Mesendoderm (in vitro differentiated cells): ENCODE data around the gene MAGED2. TPM values are rescaled to one million over a fixed set of nuclear protein-coding genes. Genes with fewer than 3 reads are reported as not detected.
A peak's percentile ranks its signal among the peaks of the same experiment; 100 is the strongest.
"Not testable (repeated sequence)": the region's sequence is repeated elsewhere in the genome, so short reads cannot be mapped to it uniquely, and the experiment has no call there.

Experiments used
- DNase-seq: peaks from one replicate; pipeline ENCODE4 v3.0.0; 2013
- H2AK5ac ChIP-seq: 2 replicates; pipeline ENCODE4 v1.6.1; 2013; ENCODE audit warnings: low read length, inconsistent platforms
- H2BK120ac ChIP-seq: 2 replicates; pipeline ENCODE4 v1.6.1; 2013; ENCODE audit warnings: low read depth, mild to moderate bottlenecking, low read length, moderate library complexity, mixed read lengths
- H2BK15ac ChIP-seq: replicated peaks from 2 replicates; pipeline ENCODE4 v1.6.1; 2013; ENCODE audit warnings: low read depth, mild to moderate bottlenecking, moderate library complexity
- H2BK5ac ChIP-seq: 2 replicates; pipeline ENCODE4 v1.6.1; 2013; ENCODE audit warnings: low read length, inconsistent platforms
- H3K18ac ChIP-seq: 2 replicates; pipeline ENCODE4 v1.6.1; 2013; ENCODE audit warnings: mild to moderate bottlenecking, low read length, mixed read lengths
- H3K23ac ChIP-seq: one replicate; pipeline ENCODE4 v1.6.1; 2013; ENCODE audit warnings: low read length
- H3K27ac ChIP-seq: 2 replicates; pipeline ENCODE4 v1.5.1; 2013; ENCODE audit warnings: low read depth, mild to moderate bottlenecking, inconsistent platforms, low read length, moderate library complexity
- H3K27me3 ChIP-seq: 2 replicates; pipeline ENCODE4 v1.6.1; 2013; ENCODE audit warnings: low read length, control low read depth, mild to moderate bottlenecking, inconsistent platforms; ENCODE audit not compliant: insufficient read depth, poor library complexity
- H3K36me3 ChIP-seq: 2 replicates; pipeline ENCODE4 v1.6.1; 2013; ENCODE audit warnings: low read length, inconsistent platforms; ENCODE audit not compliant: control insufficient read depth, insufficient read depth
- H3K4ac ChIP-seq: one replicate; pipeline ENCODE4 v1.6.1; 2013; ENCODE audit warnings: low read depth, mild to moderate bottlenecking, low read length, moderate library complexity
- H3K4me1 ChIP-seq: 2 replicates; pipeline ENCODE4 v1.6.1; 2013; ENCODE audit warnings: low read depth, low read length, inconsistent platforms; ENCODE audit not compliant: control insufficient read depth
- H3K4me2 ChIP-seq: 2 replicates; pipeline ENCODE4 v1.6.1; 2013; ENCODE audit warnings: low read length
- H3K4me3 ChIP-seq: 2 replicates; pipeline ENCODE4 v1.5.1; 2013; ENCODE audit warnings: mild to moderate bottlenecking, low read length
- H3K56ac ChIP-seq: one replicate; pipeline ENCODE4 v1.6.1; 2013; ENCODE audit warnings: low read length
- H3K79me1 ChIP-seq: 2 replicates; pipeline ENCODE4 v1.6.1; 2013; ENCODE audit warnings: low read length, inconsistent platforms
- H3K79me2 ChIP-seq: 2 replicates; pipeline ENCODE4 v1.6.1; 2013; ENCODE audit warnings: mild to moderate bottlenecking, low read length; ENCODE audit not compliant: control insufficient read depth, insufficient read depth
- H3K9ac ChIP-seq: 2 replicates; pipeline ENCODE4 v1.6.1; 2013; ENCODE audit warnings: low read length, inconsistent platforms
- H4K5ac ChIP-seq: one replicate; pipeline ENCODE4 v1.6.1; 2013; ENCODE audit warnings: low read length
- H4K8ac ChIP-seq: one replicate; pipeline ENCODE4 v1.6.1; 2013; ENCODE audit warnings: low read depth, mild to moderate bottlenecking, control low read depth, low read length, moderate library complexity
- WGBS: extraction: QIAGEN DNeasy Blood & Tissue Kit; methylation state at CpG from one replicate; pipeline ENCODE4 v1.1.7; 2013; ENCODE audit warnings: low lambda C conversion rate, missing lambda C conversion rate; ENCODE audit not compliant: insufficient coverage; ENCODE audit errors: extremely low coverage; 5-methylcytosine and 5-hydroxymethylcytosine counted together
- polyA plus RNA-seq, 2 experiments: library from polyadenylated mRNA; stranded (reverse); fragments of 200-250 nt; gene quantifications; one replicate each; pipeline ENCODE4 v1.2.3, GENCODE V29; 2013

The MAGED2 gene
- 101 TPM for polyA plus RNA-seq (2013, experiment 1 of 2)
- polyA plus RNA-seq (2013, experiment 2 of 2) = 98.0 TPM

- H4K8ac ChIP-seq = no peak within 1 kb of the TSS
- peak within 1 kb of the TSS; percentile 51 for H2BK120ac ChIP-seq
- H3K9ac ChIP-seq = peak within 1 kb of the TSS; percentile 94
- DNase-seq = peak; percentile 26
- peak within 1 kb of the TSS; percentile 95 for H3K56ac ChIP-seq
- H3K36me3 ChIP-seq = peaks cover 6% of the 10 kb centered on the region
- H3K27ac ChIP-seq = peak within 1 kb of the TSS; percentile 97
- H3K79me2 ChIP-seq = peaks cover 15% of the 10 kb centered on the region
- no peaks in the 10 kb centered on the region for H3K4me1 ChIP-seq
- peak within 1 kb of the TSS; percentile 68 for H3K18ac ChIP-seq
- H2BK15ac ChIP-seq = no peak within 1 kb of the TSS
- H3K4ac ChIP-seq = peak within 1 kb of the TSS; percentile 85
- peak within 1 kb of the TSS; percentile 65 for H2AK5ac ChIP-seq
- H3K79me1 ChIP-seq = peaks cover 4% of the 10 kb centered on the region
- no peak within 1 kb of the TSS for H4K5ac ChIP-seq
- peak within 1 kb of the TSS; percentile 82 for H3K4me3 ChIP-seq
- WGBS = no CpG with 5 or more reads among the region's 17 CpGs
- no peak within 1 kb of the TSS for H3K23ac ChIP-seq
- H3K27me3 ChIP-seq = no peaks in the 10 kb centered on the region
- peak within 1 kb of the TSS; percentile 73 for H3K4me2 ChIP-seq
- peak within 1 kb of the TSS; percentile 90 for H2BK5ac ChIP-seq
Observed at GRCh38 chrX:54807524-54808108, at the start of gene MAGED2. Gene MAGED2 (plus strand): TSS chrX:54807745. CDS start chrX:54809332, 1,587 bp downstream.

GRCh38 chrX:54758114-54759055 lies 49.2 kb upstream of the MAGED2 start:
- H3K4ac ChIP-seq = no peak overlapping the region
- H3K56ac ChIP-seq = no peak overlapping the region
- H3K27ac ChIP-seq = no peak overlapping the region
- no peaks in the 10 kb centered on the region for H3K36me3 ChIP-seq
- WGBS = no CpG with 5 or more reads among the region's 21 CpGs
- no peaks in the 10 kb centered on the region for H3K4me1 ChIP-seq
- no peaks in the 10 kb centered on the region for H3K79me2 ChIP-seq
- H3K4me3 ChIP-seq = no peak overlapping the region
- no peak overlapping the region for H3K18ac ChIP-seq
- H4K5ac ChIP-seq = no peak overlapping the region
- no peak overlapping the region for H2BK120ac ChIP-seq
- no peak overlapping the region for H3K4me2 ChIP-seq
- H3K27me3 ChIP-seq = no peaks in the 10 kb centered on the region
- peak; percentile 31 for DNase-seq
- no peak overlapping the region for H4K8ac ChIP-seq
- no peak overlapping the region for H2BK15ac ChIP-seq
- H2AK5ac ChIP-seq = no peak overlapping the region
- H3K9ac ChIP-seq = no peak overlapping the region
- no peak overlapping the region for H2BK5ac ChIP-seq
- H3K79me1 ChIP-seq = no peaks in the 10 kb centered on the region
- H3K23ac ChIP-seq = no peak overlapping the region

- peak overlapping the region; percentile 83 for H3K27ac ChIP-seq
- DNase-seq = peak; percentile 67
Observed at GRCh38 chrX:54774391-54775094, 33.0 kb upstream of the MAGED2 start.

GRCh38 chrX:54776061-54776460 lies 31.5 kb upstream of the MAGED2 start:
- DNase-seq = no peak
- Histone ChIP-seq H3K4me2 (no peak overlapping the region), H3K9ac (no peak overlapping the region), H3K79me2 (no peaks in the 10 kb centered on the region), H4K5ac (no peak overlapping the region), H3K79me1 (no peaks in the 10 kb centered on the region), H3K36me3 (no peaks in the 10 kb centered on the region), H2BK5ac (no peak overlapping the region), H3K4me1 (no peaks in the 10 kb centered on the region), H3K27me3 (no peaks in the 10 kb centered on the region), H2BK15ac (no peak overlapping the region), H2BK120ac (no peak overlapping the region), H2AK5ac (no peak overlapping the region), H3K27ac (no peak overlapping the region), H3K4ac (no peak overlapping the region), H3K4me3 (no peak overlapping the region), H3K18ac (no peak overlapping the region), H3K23ac (no peak overlapping the region), H4K8ac (no peak overlapping the region), H3K56ac (no peak overlapping the region)
- WGBS = no CpG with 5 or more reads among the region's 6 CpGs

More at GRCh38 chrX:54774391-54775094, 33.0 kb upstream of the MAGED2 start:
- not testable (repeated sequence) for H2BK5ac ChIP-seq, H3K23ac ChIP-seq, H3K36me3 ChIP-seq, H2BK120ac ChIP-seq, H3K4me2 ChIP-seq, H3K4me3 ChIP-seq, H3K79me1 ChIP-seq, H4K5ac ChIP-seq, H3K4me1 ChIP-seq, H2BK15ac ChIP-seq, H2AK5ac ChIP-seq, H3K27me3 ChIP-seq, H3K79me2 ChIP-seq
- peak overlapping the region; percentile 32 for H3K9ac ChIP-seq
- H4K8ac ChIP-seq = peak overlapping the region; percentile 56
- WGBS = no CpG with 5 or more reads among the region's 2 CpGs
- H3K56ac ChIP-seq = peak overlapping the region; percentile 67
- peak overlapping the region; percentile 43 for H3K4ac ChIP-seq
- H3K18ac ChIP-seq = peak overlapping the region; percentile 84

GRCh38 chrX:54776987-54777672 lies 30.4 kb upstream of the MAGED2 start:
- Histone ChIP-seq H4K5ac (no peak overlapping the region), H3K23ac (no peak overlapping the region), H3K56ac (no peak overlapping the region), H3K79me2 (no peaks in the 10 kb centered on the region), H2AK5ac (no peak overlapping the region), H3K27me3 (no peaks in the 10 kb centered on the region), H3K27ac (no peak overlapping the region), H3K79me1 (no peaks in the 10 kb centered on the region), H3K4me3 (no peak overlapping the region), H3K9ac (no peak overlapping the region), H3K4ac (no peak overlapping the region), H3K36me3 (no peaks in the 10 kb centered on the region), H3K4me2 (no peak overlapping the region), H2BK5ac (no peak overlapping the region), H3K18ac (no peak overlapping the region), H3K4me1 (no peaks in the 10 kb centered on the region), H2BK15ac (no peak overlapping the region), H2BK120ac (no peak overlapping the region), H4K8ac (no peak overlapping the region)
- DNase-seq = no peak
- no CpG with 5 or more reads among the region's 6 CpGs for WGBS
